Dedifferentiated amniotic fluid mesenchymal stem cell (primary cell): ENCODE data around the gene BEST4.
"Not testable (repeated sequence)": the region's sequence is repeated elsewhere in the genome, so short reads cannot be mapped to it uniquely, and the experiment has no call there.

Source experiments
- DNase-seq: peaks from one replicate; pipeline ENCODE4 v3.0.0-alpha.2; 2016; ENCODE audit errors: extremely low spot score

The BEST4 gene

DNA sequence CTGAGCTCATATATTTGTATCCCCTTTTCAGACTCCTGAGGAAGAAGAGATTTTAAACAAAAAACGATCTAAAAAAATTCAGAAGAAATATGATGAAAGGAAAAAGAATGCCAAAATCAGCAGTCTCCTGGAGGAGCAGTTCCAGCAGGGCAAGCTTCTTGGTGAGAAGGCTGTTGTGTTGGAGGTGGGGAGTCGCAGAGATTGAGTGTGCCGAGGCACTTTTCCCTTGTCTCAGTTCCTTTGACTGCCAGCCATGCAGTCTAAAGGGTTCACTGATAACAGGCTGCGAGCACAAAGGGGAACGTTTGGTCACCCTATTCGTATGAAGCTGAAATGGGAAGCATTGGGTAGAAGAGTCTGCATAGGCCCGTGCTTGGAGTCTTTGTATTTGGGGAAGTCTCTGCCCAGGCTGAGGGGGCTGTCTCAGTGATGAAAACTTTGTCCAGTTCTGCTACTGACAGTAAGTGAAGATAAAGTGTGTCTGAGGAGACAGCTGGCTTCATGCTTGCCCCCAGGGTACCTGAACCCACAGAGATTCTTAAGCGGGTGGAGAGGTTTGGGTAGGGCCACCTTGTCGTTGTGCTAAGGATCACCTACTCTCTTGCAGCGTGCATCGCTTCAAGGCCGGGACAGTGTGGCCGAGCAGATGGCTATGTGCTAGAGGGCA is 9.9 kb downstream of the BEST4 start:
- no peak for DNase-seq

DNA sequence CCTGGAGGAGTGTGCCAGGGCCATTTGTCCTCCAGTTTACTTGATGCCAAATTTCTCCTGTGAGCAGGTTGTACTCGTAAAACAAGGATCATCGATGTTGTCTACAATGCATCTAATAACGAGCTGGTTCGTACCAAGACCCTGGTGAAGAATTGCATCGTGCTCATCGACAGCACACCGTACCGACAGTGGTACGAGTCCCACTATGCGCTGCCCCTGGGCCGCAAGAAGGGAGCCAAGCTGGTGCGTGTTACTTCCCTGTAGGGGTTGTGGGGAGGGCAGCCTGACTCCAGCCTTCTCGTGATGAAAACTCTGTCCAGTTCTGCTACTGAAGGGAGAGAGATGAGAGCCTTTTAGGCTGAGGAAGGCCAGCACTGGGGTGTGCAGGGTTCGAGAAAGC is 10.4 kb downstream of the BEST4 start:
- DNase-seq, result no peak

DNA sequence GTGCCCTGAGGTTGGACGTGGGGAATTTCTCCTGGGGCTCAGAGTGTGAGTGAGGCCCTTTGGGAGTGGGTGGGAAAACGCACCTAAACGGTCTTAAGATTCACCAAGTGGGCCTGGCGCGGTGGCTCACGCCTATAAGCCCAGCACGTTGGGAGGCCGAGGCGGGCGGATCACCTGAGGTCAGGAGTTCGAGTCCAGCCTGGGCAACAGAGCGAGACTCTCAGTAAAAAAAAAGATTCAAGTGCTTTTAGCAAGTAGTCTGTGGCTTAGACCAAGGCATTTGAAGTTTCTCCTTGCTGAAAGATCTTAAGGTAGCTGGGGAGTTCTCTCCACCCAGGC is 11.3 kb downstream of the BEST4 start:
- DNase-seq, result no peak

DNA sequence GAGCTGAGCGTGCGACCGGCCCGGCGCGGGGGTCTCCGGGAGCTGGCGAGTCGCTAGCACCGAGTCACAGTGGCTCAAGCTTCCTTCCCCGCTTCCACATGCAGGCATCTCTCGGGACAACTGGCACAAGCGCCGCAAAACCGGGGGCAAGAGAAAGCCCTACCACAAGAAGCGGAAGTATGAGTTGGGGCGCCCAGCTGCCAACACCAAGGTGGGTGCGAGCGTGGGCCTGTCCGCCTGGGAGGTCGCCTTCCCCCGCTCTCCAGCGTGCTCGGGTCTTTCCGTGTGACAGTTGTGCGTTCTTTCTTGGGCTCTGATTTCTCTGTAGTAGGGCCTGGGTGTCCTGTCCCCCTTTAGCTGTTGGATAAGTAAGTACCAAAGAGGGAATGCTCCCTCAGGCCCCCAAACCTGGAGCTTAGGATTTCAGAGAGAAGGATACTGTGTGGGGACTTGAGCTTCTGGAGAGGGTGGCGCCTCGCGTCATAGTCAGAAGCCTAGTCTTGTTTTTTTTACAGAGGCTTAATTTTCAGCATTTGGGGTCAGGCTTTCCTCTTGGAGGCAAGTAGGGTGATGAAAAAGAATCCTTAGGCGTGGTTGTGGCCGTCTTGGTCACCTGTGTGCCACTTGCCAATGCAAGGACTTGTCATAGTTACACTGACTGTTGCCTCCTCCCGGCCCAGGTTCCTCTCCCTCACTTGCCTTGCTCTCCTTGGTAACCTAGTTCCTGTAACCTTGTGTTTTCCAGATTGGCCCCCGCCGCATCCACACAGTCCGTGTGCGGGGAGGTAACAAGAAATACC is 11.8 kb downstream of the BEST4 start:
- DNase-seq, result no peak

DNA sequence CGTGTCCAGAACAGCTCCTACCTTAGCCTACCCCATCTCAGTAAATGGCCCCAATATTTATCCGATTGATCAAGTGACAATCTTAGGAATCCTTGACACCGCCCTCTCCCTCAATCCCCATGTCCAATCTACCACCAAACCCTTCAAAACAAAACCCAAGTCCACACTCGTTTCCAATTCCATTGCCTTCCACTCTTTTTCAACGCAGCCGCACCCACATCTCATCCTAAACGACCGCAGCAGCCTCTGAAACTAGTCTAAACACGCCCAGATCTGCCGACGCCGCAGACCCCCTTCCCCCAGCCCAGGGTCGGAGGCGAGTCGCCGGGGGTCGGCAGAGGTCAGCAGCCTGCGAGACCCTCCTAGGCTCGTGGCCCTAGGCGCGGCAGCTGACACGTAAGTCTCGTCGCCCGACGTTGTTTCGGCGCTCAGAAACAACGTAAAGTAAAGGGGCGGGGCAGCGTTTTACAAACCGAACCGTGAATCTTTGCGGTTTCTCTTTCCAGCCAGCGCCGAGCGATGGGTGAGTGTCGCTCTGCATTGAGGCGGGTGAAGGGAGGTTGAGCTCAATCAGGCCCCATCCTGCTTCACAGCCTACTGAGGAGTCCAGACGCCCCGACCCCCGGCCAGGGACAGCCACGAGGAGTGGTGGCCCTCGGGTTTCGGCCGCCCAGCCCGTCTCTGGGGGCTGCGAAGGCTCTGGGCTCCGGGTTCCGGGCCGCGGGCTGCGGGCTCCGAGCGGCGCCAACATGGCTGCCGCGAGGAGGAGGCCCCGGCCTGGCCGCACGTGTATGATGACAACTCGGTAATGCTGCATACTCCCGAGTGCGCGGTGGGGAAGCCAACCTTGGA is 12.7 kb downstream of the BEST4 start, which contains the start of gene RPS8:
RPS8 (plus strand) TSS at position 463 of the 852 bp plus-strand sequence; CDS start at position 520, 57 bp downstream.
- DNase-seq, result peak; percentile 93

DNA sequence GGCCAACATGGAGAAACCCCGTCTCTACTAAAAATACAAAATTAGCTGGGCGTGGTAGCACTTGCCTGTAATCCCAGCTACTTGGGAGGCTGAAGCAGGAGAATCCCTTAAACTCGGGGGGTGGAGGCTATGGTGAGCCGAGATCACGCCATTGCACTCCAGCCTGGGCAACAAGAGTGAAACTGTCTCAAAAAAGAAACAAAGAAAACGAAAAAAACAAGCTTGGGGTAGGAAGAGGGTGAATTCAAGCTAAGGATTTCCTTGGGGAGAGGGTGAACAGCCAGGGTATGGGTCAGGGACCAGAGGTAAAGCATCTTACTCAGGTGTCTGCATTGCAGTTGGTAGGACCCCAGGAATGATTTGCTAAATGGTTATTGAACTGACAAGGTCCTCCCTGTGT is 21.5 kb downstream of the BEST4 start:
- DNase-seq, result not testable (repeated sequence)

DNA sequence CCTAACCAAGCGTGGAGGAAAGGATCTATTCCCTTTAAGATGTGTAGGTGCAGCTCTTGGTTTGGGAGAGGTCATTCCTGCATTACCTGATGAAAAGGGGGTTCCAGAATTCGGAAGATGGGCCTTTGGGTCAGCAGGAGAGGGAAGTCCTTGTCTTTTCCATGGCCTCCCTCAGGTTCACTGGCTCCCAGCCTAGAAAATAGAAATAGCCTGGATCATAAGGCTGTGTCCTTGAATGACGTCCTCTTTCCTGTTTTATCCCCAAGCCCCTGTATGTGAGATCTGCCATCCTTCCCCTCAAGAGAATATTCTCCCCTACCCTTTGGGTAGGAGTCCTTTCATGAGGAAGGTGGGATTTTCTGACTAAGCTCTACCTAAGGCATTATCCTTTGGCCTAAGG is 27.1 kb downstream of the BEST4 start:
- DNase-seq, result no peak

DNA sequence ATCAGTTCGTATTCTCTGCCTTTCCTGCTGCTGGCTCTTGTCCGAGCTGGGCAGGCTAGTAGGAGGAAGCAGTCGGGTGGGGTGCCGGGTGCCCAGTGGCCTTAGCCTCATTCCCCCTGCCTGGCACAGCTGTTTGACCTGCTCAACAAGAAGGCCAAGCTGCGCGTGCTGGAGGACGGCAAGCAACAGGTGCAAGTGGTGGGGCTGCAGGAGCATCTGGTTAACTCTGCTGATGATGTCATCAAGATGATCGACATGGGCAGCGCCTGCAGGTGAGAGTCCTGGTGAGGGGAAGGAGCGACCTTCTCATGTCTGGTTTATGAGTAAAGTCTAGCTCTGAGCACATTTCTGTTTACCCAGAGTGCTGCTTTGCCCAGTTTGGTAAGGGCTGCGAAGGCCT is 28.9 kb downstream of the BEST4 start:
- no peak for DNase-seq

DNA sequence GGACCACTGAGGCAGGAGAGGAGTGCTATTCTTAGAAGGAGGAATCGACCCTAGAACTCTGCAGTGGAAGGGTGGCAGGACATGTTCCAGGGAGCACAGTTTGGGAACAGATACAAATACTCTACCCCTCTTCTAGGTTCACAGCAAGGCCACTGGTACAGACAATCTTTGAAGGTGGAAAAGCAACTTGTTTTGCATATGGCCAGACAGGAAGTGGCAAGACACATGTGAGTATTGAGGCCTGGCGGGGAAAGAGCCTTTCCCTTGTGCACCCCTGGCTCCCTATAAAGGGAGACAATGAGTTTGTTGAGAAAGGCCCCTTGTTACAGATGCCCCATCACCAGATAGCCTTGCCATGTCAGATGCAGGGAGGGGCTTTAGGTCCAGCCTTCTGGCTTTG is 30.6 kb downstream of the BEST4 start:
- no peak for DNase-seq

DNA sequence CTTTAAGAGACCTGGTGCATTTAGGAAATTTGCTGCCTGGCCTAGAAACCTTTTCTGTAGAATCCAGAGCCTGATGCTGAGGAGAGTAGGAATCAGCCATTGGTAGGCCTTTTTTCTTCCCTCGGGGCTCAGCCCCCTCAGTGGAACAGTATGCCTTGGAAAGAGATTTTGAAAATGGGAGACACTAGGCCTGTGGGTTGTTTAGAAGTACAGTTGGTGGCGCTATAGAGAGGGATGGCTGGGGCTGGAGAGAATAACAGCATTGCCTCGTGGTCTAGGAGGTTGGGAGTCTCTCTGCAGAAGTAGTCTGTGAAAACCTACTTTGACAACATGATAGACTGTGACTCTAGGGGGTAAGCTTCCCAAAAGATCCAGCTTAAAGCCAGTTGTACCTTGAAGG is 40.1 kb downstream of the BEST4 start:
- no peak for DNase-seq

DNA sequence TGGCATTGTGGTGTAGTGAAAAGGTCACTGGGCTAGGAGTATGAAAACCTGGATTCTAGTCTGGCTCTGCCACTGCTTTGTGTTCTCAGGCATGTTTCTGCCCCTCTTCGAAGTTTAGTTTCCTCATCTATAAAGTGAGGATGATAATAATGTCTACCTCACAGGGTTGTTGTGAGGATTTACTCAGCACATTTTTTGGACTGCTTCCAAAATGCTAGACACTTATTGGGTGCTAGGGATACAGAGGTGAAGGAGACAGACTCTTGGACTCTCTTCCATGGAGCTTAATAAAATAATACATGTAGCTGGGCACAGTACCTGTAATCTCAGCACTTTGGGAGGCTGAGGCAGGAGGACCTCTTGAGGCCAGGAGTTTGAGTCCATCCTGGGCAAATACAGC is 44.8 kb downstream of the BEST4 start:
- no peak for DNase-seq

DNA sequence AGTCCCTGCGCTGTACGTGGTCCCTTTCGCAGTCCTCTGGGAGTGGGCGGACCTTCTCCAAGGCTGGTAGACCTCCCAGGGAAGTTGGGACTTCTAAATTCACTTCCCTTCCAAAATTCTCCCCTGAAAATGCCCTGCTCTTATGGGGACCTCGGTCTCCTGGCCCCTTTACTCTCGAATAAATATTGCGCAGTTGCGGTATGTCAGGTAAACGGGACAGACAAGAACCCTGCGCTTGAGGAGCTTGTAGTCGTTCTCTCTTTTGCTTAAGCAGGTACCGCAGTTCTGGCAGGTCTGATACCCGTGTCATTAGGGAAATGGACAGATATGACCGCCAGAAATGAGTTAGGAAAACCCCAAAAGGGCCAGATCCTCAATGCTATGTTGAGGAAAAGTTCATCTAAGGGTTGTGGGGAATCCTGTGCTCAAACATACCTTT is 47.8 kb downstream of the BEST4 start:
- DNase-seq, result no peak

DNA sequence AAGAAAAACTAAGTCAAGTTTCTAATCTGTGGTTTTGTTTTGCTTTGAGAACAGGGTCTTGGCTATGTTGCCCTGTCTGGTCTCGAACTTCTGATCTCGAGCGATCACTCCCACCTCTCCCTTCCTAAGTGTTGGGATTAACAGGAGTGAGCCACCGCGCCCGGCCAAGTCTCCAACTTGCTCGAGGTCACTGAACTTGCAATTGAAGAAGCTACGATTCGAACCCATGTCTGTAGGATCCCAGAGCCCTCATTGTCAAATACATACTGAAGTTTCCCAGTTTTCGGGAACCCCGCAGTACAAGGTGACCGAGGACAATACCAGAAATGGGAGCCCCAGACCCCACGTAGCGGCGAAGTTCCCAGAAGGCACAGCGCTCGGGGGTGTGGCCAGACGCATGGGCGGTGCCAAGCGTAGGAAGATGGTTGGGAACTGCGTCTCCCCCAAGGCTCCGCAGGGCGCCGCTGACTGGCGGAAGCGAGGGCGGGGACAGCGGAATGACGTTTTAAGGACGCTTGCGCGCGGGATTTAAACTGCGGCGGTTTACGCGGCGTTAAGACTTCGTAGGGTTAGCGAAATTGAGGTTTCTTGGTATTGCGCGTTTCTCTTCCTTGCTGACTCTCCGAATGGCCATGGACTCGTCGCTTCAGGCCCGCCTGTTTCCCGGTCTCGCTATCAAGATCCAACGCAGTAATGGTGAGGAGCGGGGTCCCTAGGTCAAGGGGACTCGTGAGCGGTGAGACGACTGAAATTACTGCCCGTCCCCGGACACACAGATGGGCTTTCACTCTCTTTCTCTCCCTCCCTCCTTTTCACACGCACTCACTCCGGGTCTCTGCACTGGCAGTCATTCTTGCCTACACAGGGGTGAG is 48.4 kb downstream of the BEST4 start, which contains the start of gene KIF2C:
KIF2C (plus strand) TSS at position 531 of the 872 bp plus-strand sequence; CDS start at position 627, 96 bp downstream.
- peak; percentile 96 for DNase-seq

DNA sequence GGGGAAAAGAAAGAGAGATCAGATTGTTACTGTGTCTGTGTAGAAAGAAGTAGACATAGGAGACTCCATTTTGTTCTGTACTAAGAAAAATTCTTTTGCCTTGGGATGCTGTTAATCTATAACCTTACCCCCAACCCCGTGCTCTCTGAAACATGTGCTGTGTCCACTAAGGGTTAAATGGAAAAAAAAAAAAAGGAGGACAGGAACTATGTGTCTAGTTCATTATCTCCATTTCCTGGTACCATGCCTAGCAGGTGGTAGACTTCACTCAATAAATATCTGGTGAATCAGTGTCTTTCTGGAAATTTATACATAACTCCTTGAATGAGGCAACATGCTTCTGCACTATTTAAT is 49.0 kb downstream of the BEST4 start:
- not testable (repeated sequence) for DNase-seq

DNA sequence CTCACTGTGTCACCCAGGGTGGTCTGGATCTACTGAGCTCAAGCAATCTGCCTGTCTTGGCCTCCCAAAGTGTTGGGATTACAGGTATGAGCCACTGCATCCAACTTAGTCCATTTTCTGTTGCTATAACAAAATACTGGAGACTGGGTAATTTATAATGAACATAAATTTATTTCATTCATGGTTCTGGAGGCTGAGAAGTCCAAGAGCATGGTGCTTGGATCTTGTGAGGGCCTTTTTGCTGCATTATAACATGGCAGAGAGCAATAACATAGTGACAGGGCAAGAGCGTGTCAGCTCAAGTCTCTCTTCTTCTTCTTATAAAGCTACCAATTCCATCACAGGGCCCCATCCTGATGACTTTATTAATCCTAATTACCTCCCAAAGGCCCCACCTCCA is 52.0 kb downstream of the BEST4 start:
- DNase-seq, result no peak

DNA sequence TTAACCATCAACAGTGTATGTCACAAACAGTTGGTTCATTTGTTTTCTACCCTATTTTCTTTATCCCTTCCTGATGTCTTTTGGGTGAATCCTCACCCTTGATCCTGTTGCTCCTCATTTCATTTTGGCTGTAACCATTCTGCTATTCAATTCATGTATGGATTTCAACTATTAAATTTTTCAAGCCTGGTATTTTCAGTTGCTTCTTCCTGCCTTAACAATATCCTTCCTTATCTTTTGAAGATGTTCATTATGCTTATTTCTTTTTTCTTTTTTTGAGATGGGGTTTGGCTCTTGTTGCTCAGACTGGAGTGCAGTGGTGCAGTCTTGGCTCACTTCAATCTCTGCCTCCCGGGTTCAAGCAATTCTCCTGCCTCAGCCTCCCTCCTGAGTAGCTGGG is 54.2 kb downstream of the BEST4 start:
- no peak for DNase-seq
